HG03342 (cell line): ENCODE results near the gene LILRB4.
"Not testable (repeated sequence)": the region's sequence is repeated elsewhere in the genome, so short reads cannot be mapped to it uniquely, and the experiment has no call there.

ENCODE experiments used
- ATAC-seq: cut with Tn5 transposase; IDR thresholded peaks from one replicate; pipeline ENCODE4 v1.9.1; 2021; ENCODE audit warnings: mild to moderate bottlenecking, moderate library complexity; ENCODE audit not compliant: unreplicated experiment

LILRB4 gene

DNA sequence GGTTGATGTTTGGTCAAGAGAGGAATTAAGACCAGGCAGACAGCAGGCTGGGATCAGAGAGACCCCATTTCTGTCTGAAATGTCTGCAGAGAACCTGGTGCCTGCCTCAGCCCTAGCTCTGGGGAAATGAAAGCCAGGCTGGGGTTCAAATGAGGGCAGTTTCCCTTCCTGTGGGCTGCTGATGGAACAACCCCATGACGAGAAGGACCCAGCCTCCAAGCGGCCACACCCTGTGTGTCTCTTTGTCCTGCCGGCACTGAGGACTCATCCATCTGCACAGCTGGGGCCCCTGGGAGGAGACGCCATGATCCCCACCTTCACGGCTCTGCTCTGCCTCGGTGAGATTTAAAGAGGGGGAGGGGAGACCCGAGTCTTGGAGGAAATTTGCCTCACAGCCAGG lies at the start of gene LILRB4:
TSS of gene LILRB4 (plus strand) at position 256 of the 400 bp plus-strand sequence. CDS start at position 305, 49 bp downstream.
- ATAC-seq, result no peak

DNA sequence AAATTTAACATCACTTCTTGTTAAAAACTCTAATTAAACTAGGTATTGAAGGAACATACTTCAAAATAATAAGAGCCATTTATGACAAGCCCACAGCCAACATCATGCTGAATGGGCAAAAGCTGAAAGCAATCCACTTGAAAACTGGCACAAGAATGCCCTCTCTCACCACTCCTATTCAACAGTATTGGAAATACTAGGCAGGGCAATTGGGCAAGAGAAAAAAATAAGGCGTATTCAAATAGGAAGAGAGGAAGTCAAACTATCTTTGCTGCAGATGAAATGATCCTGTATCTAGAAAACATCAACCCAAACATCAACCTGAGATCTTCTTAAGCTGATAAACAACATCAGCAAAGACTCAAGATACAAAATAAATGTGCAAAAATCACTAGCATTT lies 48.1 kb upstream of the LILRB4 start:
- ATAC-seq, result no peak

DNA sequence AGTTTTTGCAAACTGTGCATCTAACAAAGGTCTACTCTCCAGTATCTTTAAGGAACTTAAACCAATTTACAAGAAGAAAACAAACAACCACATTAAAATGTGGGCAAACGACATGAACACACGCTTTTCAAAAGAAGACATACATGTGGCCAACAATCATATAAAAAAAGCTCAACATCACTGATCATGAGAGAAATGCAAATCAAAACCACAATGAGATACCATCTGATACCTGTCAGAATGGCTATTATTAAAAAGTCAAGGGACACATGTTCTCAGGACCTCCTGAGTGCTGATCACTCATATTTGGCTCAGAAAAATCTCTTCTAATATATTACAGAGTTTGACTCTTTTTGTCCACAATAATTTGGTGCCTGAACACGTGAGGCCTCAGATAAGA lies 46.7 kb upstream of the LILRB4 start:
- ATAC-seq, result no peak

DNA sequence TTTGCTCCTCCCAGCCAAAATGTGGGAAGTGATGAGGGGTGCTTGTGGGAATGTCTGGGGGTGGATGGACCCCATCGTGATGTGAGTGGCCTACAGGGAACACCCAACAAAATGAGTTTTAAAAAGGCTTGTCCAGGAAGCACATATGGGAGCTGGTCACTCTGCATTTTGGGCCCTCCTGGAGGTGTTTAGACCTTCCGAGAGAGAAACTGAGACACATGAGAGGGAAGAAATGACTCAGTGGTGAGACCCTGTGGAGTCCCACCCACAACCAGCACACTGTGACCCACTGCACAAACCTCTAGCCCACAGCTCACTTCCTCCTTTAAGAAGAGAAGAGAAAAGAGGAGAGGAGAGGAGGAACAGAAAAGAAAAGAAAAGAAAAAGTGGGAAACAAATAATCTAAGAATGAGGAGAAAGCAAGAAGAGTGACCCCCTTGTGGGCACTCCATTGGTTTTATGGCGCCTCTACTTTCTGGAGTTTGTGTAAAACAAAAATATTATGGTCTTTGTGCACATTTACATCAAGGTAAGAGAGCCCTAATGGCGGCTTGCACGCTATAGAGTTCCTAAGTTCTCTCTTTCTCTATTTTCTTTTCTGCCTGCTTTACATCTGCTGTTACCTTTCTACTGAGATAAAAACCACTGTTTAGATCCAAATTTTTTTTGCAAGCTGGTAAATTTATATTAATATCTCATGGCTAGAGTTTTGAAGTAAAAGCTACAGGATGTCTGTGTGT lies 45.8 kb upstream of the LILRB4 start:
- ATAC-seq, result peak; percentile 81

DNA sequence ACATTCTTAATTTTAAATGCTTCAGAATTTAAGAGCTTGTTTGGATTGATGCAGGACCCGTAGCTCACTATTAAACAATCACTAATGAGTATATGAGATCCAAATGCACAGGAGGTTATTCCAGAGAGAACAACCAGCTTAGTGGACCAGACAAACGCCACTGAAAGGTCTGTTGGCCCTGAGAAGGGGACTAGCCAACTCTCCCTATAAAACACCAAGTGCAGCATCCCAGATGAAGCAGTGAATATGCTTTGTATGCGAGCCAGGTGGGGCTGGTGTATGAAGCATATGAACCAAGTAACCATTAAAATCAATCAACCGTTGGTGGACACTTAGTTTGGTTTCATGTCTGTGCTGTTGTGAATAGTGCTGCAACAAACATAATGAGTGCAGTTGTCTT lies 42.3 kb upstream of the LILRB4 start:
- no peak for ATAC-seq

DNA sequence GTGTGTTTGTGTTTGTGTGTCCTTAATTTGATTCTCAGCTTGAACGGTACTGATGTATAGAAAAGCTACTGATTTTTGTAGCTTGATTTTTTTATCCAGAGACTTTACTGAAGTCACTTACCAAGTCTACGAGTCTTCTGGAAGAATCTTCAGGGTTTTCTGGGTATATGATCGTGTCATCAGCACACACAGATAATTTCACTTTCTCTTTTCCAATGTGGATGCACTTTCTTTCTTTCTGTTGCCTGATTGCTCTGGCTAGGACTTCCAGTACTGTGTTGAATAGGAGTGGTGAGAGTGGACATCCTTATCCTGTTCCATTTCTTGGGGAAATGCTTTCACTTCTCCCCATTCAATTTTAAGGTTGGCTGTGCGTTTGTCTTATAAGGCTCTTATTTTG lies 40.4 kb upstream of the LILRB4 start:
- ATAC-seq, result no peak

DNA sequence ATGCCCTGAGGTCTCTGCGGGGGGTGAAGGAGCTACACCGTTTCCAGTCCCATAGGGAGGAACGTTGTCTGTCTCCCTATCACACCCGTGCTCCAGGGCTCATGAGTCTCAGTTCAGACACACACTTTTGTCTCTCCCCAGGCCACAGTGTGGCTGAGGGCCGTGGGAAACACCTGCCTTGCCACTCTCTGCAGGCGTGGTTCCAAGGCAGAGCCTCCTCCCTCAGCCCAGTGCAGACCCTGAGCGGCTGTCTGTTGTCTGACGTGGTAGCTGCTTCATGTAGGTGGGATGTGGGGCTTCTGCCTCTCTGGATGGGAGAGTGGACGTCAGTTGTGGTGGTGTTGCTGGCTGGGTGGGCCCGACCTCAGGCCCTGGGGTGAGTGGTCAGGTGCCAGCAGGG lies 38.6 kb upstream of the LILRB4 start:
- ATAC-seq, result not testable (repeated sequence)

DNA sequence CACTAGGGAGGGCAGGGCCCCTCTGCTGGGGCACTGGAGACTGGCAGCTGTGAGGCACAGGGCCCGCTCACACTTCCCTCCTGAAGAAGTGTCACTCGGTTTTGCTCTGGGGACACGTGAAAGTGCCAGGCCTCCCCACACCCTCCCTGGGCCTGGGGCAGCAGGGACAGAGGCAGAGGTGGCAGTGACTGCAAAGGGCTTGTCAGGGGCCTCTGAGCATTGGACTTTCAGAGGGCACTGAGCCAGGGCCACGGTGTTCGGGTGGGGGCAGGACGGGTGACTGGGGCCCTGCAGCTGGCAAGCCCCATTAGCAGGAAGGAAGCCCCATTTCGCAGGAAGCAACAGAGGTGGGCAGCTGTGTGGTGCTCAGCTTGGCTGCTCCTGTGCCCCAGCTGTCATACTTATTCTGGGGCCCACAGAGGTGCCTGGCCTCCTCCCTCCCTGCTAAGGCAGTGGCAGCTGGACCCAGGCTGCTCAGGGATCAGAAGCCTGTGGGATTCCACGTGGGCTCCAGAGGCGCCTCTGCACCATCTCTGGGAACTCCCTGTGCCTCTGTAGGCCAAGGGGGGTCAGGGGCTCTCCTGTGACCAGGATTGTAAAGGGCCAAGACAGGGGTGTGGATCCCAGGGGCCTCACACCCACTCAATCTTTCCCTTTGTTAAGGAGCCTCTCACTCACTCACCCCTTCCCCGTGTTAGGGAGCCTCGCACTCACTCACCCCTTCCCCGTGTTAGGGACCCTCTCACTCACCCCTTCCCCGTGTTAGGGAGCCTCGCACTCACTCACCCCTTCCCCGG lies 37.7 kb upstream of the LILRB4 start:
- ATAC-seq, result not testable (repeated sequence)

DNA sequence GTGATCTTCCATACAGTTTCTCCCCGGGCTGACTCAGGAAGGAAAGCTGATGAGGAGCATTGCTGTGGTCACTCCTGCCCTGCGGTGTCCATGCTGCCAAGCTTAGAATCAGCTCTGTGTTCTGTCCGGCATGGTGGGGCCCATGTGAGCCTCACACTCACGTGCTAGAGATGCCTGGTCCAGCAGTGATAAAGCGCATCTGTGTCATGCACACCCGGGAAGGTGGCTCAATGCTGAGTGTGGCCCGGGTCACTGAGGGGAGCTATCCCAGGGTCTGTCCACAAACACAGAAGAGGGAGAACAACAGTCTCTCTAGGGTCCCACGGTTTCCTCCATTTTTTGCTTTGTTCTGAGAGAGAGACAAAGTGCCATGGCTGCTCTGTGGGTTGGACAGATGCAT lies 36.0 kb upstream of the LILRB4 start:
- no peak for ATAC-seq

DNA sequence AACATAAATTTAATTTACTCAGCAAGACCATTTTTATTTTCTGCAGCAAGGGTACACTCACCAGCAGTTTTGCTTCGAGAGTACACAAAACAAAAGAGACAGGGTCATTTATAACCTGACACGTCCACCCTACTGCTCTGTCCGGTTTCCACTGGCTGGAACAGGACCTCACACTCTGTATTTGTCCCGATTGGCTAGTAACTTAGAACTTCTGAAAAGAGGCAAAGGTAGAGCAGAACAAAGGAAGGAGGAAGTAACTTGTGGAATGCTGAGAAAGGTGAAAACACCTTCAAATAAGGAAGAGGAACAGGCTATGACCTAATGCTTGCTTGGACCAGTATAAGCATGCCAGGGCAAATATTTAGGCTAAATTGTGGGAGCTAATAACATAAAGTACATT lies 34.9 kb upstream of the LILRB4 start:
- not testable (repeated sequence) for ATAC-seq

DNA sequence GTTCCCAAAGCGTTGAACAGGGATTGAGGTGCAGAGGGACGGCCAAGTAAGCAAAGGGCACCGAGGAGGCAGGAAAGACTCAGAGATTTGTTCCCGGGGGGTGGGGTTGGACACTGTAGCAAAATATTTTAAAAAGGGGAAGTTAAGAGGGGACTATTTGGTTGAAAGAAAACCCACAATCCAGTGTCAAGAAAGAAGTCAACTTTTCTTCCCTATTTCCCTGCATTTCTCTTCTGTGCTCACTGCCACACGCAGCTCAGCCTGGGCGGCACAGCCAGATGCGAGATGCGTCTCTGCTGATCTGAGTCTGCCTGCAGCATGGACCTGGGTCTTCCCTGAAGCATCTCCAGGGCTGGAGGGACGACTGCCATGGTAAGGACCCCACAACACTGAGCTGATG lies 32.5 kb upstream of the LILRB4 start, which contains the start of gene LILRB1:
TSS of gene LILRB1 (plus strand) at position 223 of the 400 bp plus-strand sequence. CDS start 590 bp downstream, outside the sequence.
- ATAC-seq, result not testable (repeated sequence)

DNA sequence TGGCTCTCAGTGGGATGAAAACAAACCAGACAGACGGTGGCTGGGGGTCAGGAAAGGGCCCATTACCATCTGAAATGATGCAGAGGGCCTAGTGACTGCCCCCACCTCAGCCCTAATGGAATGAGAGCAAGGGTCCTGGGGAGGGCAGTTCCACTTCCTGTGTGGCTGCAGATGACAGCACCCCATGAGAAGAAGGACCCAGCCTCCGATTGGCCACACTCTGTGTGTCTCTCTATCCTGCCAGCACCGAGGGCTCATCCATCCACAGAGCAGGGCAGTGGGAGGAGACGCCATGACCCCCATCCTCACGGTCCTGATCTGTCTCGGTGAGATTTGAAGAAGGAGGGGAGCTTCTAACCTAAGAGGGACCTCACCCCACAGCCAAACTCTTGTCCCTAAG lies 32.0 kb upstream of the LILRB4 start:
- no peak for ATAC-seq

DNA sequence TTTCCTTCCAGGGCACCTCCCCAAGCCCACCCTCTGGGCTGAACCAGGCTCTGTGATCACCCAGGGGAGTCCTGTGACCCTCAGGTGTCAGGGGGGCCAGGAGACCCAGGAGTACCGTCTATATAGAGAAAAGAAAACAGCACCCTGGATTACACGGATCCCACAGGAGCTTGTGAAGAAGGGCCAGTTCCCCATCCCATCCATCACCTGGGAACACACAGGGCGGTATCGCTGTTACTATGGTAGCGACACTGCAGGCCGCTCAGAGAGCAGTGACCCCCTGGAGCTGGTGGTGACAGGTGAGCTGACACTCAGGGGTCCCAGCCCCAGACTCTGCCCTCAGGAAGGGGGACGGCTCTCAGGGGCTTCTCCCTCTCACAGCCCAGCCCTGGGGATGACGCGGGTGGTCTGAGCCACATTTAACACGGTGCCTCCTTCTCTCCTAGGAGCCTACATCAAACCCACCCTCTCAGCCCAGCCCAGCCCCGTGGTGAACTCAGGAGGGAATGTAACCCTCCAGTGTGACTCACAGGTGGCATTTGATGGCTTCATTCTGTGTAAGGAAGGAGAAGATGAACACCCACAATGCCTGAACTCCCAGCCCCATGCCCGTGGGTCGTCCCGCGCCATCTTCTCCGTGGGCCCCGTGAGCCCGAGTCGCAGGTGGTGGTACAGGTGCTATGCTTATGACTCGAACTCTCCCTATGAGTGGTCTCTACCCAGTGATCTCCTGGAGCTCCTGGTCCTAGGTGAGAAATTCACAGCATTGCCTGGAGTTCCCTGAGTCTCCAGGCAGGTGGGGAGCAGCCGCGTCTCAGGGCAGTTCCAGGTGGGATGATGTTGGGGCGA lies 31.1 kb upstream of the LILRB4 start:
- not testable (repeated sequence) for ATAC-seq

DNA sequence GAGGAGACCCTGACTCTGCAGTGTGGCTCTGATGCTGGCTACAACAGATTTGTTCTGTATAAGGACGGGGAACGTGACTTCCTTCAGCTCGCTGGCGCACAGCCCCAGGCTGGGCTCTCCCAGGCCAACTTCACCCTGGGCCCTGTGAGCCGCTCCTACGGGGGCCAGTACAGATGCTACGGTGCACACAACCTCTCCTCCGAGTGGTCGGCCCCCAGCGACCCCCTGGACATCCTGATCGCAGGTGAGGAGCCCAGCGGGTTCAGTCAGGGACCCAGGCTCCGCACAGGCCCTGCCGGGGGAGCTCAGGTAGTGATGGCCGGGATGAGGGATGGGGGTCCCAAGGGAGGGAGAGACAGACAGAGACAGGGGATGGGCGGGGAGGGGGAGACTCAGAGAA lies 30.3 kb upstream of the LILRB4 start:
- ATAC-seq, result not testable (repeated sequence)

DNA sequence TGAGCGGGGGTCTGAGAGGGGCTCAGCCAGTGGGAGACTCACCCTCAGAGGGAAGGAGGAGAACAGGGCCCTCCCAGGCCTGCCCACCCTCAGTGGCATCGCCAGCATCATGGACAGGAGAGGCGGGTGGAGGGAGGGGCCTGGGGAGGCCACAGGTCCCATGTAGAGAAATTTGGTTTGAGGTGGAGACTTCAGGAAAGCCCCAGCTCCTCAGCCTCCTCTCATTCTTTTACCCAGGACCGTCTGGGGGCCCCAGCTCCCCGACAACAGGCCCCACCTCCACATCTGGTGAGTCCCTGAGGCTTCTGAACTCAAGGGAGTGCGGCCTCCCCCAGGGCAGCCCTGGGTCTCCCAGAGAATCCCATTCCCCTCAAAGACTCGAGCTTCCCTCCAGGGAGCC lies 29.4 kb upstream of the LILRB4 start:
- ATAC-seq, result no peak

DNA sequence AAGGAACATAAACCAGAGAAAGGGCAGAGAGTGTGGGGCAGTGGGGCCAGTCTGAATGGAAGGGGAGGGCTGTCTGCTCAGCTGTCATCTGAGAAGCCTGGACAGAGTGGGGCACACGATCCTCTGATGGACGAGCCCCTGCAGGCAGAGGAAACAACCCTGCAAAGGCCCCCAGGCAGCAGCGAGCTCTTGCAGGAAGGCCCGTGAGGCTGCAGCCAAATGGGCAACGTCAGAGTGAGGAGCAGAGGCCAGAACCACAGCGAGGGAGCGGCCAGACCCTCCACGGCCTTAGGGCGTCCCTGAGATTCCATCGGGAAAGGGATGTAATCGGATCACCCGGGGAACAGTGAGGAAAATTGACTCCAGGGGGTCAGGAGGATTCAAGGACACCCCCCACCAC lies 26.7 kb upstream of the LILRB4 start:
- ATAC-seq, result not testable (repeated sequence)

DNA sequence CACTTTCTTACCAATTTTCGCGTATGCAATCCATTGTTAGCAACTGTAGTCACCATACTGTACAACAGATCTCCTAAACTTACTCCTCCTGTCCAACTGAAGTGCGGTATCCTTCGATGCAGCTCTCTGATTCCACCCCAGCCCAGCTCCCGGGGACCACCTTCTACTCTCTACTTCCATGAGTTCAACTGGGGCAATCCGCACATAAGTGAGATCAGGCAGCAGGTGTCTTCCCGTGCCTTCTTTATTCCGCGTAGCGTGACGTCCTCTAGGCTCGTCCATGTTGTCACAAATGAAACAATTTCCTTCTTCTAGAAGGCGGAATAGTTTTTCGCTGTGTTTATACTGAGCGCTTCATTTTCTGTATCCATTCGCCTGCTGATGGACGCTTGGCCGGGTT lies 24.1 kb upstream of the LILRB4 start:
- no peak for ATAC-seq

DNA sequence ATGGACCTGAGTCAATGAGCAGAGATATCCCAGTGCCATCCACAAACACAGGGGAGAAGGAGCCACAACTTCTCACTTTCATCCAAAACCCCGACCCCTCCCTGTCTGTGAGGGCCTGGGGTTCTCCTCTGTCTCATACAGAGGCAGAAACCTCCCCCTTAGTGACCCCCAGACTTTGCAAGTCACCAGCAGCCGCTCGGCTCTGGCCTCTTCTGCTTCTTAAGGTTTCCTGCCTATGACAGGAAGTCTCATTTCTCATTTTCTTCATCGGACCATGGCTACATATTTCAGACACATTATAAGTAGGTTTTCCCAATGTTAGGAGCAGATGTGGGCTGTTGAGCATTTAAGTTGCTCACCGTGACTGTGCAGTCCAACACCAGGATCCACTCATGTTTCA lies 19.8 kb upstream of the LILRB4 start:
- ATAC-seq, result not testable (repeated sequence)

DNA sequence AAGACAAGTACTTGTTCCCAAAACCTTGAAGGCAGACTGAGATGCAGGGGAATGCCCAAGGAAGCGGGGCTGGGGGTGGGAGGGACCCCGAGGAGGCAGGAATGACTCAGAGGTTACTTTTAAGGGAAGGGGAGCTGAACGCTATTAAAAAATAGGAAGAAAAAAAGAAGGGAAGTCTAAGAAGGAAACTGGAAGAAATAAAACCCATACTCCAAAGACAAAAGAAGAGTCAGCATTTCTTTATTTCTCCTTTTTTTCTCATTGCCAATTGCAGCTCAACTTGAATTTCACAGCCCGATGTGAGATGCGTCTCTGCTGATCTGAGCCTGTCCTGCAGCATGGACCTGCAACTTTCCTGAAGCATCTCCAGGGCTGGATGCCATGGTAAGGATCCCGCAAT lies 19.2 kb upstream of the LILRB4 start:
- not testable (repeated sequence) for ATAC-seq

DNA sequence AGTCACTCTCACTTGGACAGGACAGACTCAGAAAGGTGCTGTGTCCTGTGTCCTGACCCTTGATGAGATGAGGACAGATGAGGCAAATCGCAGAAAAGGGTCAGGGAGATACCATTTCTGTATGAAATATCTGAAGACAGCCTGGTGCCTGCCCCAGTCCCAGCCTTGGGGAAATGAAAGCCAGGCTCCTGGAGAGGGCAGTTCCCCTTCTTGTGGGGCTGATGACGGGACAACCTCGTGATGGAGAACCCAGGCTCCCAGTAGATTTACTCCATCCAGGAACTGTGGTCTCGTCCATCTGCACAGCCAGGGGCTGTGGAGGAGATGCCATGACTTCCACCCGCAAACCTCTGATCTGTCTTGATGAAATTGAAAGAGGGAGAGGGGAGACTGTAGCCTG lies 18.7 kb upstream of the LILRB4 start:
- no peak for ATAC-seq

DNA sequence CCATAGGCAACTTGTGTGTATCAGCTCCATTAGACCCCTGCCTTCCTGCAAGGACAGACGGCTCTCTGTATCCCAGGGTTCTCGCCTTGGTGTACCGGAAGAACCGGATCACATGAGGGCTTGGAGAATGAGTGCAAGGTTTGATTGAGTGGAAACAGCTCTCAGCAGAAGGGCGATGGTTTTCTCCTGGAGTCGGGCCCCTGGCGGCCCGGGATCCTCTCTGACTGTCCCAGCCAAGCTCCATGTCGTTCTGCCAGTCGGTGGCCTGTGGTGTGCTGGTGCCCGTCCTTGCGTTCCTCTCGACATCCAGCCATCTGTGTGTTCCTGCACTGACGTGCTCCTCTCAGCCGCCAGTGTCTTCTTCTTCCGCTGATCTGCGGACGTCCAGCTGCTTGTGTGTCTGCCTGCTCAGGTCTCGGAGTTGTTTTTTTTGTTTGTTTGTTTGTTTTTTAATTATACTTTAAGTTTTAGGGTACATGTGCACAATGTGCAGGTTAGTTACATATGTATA lies 16.4 kb upstream of the LILRB4 start:
- ATAC-seq, result no peak
